ENCODE data around the gene KCNG2.

The KCNG2 gene

DNA sequence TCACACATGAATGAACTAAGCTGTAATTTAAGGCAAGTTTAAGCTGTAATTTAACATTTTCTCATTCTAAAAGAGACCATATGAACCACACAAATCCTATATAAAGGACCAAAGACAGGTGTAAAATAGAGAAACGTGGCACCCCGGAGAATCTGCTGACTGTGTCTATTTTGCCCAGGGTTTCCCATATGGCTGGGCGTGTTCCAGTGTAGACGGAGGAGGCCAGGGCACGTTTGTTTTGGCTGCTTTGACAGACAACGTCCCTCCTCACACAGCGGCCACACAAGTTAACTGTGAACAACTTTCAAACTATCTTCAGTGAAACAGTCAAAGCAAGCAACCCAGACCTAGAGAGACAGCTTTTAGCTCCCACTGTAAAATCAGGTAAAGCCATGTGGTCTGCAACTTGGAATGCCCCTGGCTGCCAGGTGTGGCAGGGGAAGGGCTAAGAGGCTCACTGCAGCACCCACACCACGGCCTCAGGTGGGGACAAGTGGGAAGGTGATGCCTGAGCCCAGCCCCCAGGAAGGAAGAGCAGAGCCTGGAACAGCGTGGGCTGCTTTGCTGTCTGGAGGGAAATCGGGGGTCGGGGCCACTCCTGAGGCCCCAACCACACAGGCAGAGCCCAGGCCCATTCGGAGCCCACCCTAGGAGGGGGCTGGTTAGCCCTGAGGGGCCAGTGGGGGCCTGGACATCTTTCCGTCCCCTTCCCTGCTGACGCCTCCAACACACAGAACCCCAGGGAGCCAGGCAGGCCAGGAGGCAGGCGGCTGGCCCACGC lies 113.0 kb downstream of the KCNG2 start:
- DNase-seq (ENCODE audit: low read depth) = no peak
- H3K4me3 ChIP-seq (ENCODE audit: control insufficient read depth, low read depth, low read length) = no peak overlapping the region
- TF ChIP-seq, protein P1, sequence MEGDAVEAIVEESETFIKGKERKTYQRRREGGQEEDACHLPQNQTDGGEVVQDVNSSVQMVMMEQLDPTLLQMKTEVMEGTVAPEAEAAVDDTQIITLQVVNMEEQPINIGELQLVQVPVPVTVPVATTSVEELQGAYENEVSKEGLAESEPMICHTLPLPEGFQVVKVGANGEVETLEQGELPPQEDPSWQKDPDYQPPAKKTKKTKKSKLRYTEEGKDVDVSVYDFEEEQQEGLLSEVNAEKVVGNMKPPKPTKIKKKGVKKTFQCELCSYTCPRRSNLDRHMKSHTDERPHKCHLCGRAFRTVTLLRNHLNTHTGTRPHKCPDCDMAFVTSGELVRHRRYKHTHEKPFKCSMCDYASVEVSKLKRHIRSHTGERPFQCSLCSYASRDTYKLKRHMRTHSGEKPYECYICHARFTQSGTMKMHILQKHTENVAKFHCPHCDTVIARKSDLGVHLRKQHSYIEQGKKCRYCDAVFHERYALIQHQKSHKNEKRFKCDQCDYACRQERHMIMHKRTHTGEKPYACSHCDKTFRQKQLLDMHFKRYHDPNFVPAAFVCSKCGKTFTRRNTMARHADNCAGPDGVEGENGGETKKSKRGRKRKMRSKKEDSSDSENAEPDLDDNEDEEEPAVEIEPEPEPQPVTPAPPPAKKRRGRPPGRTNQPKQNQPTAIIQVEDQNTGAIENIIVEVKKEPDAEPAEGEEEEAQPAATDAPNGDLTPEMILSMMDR (conservative IDR thresholded peaks at IDR 0.05; ENCODE audit: control insufficient read depth, insufficient read depth, low read depth, low read length) = no peak

DNA sequence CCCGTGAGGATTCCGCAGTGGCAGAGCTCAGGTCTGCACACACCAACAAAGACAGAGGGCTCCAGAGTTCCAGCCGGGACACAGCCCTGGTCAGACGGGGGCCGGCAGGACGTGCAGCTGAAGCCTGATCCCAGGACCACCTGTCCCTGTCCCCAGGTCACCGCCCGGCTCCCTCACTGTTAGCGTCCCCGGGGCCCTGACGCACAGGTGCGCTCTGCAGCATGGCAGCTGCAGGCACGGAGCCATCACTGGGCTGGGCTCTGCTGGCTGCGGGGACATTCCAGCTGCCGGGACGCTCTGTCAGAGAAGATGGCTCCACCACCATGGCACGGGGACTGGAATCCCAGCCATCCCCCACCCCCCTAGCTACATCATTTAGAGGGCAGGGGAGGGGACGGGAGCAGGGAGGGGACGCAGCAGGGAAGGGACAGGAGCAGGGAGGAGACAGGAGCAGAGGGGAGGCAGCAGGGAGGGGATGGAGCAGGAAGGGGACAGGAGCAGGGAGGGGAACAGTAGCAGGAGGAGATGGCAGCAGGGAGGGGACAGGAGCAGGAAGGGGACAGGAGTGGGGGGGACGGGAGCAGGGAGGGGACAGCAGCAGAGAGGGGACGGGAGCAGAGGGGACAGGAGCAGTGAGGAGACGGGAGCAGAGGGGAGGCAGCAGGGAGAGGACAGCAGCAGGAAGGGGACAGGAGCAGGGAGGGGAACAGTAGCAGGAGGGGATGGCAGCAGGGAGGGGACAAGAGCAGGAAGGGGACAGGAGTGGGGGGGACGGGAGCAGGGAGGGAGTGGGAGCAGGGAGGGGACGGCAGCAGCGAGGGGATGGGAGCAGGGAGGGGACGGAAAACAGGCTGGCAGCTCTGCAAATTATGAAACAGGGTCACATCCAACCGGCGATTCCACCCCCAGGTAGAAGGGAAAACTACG lies 113.9 kb downstream of the KCNG2 start:
- no peak overlapping the region for H3K4me3 ChIP-seq (ENCODE audit: control insufficient read depth, low read depth, low read length)
- no peak for DNase-seq (ENCODE audit: low read depth)
- TF ChIP-seq, protein P1 (conservative IDR thresholded peaks at IDR 0.05; ENCODE audit: control insufficient read depth, insufficient read depth, low read depth, low read length) = no peak

DNA sequence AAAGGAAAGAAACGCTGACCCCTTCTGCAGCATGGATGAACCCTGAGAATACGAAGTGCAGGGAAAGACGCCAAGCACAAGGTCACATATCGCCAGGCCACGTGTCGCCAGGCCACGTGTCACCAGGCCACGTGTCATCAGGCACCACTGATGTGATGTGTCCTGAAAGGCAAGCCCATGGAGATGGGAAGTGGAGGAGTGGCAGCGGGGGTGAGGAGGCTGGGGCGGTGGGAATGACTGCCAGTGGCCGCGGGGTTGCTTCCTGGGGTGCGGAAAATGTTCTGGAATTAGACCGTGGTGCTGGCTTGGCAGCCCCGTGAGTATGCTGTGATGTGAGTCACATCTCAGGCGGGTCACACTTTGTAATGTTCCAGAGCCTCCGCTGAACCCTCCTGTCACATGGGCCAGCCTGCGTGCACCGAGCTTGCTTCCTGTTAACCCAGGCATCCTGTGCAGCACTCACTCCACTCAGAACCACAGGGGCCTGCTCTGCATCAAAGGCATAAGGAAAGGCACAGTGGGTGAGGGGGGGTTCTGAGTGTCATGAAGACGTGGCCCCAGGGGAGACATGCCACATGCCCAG lies 114.8 kb downstream of the KCNG2 start:
- TF ChIP-seq, protein P1 (conservative IDR thresholded peaks at IDR 0.05; ENCODE audit: control insufficient read depth, insufficient read depth, low read depth, low read length) = no peak
- peak; percentile 21 for DNase-seq (ENCODE audit: low read depth)
- no peak overlapping the region for H3K4me3 ChIP-seq (ENCODE audit: control insufficient read depth, low read depth, low read length)

DNA sequence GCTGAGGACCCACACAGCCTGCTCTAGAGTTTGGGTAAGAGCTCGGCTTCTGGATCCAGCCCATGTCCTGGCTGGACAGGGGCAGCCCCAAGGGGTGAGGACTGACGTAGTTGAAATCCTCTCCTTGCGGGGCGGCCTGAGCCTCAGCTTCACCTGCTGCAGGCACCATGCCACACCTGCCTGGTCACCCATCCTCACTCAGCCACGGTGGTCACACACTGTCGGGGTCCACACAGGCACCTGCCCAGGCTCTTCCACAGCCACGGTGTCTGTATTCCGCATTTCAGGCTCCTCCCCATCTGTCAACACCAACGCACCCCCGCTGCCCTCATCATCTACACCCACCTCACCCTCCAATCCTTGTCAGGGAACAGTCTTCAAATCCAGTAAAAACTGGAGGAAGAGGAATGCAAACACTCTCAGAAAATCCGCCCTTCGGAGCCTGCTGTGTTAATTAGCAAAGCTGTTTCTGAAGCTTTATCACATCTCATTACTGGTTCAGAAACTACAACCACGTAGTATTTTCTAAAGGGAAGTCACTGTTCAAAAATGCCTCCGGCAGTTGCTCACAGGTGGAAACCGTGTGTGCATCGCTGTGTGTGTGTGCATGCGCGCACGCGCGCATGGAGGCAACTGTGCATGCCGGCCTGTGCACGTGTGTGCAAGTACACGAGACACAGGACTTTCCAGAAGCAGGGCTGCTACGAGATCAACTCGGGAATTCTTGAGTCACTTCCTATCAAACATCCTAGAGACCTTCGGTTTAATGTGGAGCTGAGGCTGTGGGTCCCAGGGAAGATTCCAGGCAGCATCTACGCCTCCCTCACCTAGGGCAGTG lies 115.5 kb downstream of the KCNG2 start:
- TF ChIP-seq, protein P1 (conservative IDR thresholded peaks at IDR 0.05; ENCODE audit: control insufficient read depth, insufficient read depth, low read depth, low read length) = no peak
- H3K4me3 ChIP-seq (ENCODE audit: control insufficient read depth, low read depth, low read length) = no peak overlapping the region
- no peak for DNase-seq (ENCODE audit: low read depth)

DNA sequence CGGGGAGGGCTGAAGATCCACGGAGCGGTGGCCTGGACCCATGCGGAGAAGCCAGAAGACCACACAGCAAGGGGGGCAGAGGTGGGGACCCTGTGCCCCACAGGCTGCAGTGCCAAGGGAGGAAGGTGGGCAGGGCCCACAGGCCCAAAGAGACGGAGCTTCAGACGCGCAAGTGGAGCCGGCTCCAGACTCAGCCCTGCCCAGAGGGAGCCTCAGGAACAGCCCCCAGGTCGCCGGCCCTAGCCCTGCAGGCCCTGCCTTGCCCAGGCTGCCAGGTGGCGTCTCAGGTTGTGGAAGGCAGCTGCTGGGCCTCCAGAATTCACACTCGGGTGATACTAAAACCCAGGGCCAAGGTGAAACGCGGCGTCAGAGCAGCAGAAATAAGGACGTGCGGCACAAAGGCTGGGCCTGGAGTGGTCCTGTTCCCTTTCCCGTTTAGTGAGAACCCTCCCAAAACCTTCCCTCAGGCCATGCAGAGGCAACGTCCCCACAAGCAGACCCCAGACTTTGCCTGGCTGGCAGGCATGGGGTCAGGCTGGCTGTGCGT lies 116.9 kb downstream of the KCNG2 start:
- TF ChIP-seq, protein P1 (conservative IDR thresholded peaks at IDR 0.05; ENCODE audit: control insufficient read depth, insufficient read depth, low read depth, low read length) = no peak
- H3K4me3 ChIP-seq (ENCODE audit: control insufficient read depth, low read depth, low read length) = no peak overlapping the region
- no peak for DNase-seq (ENCODE audit: low read depth)

Data from fibroblast of mammary gland (primary cell).